Mesendoderm (in vitro differentiated cells): ENCODE measurements around the gene RNU6-8. TPM values are rescaled to one million over a fixed set of nuclear protein-coding genes. Genes with fewer than 3 reads are reported as not detected.

ENCODE experiments used
- DNase-seq: peaks from one replicate; pipeline ENCODE4 v3.0.0; 2013
- H2AK5ac ChIP-seq: 2 replicates; pipeline ENCODE4 v1.6.1; 2013; ENCODE audit warnings: low read length, inconsistent platforms
- H2BK120ac ChIP-seq: 2 replicates; pipeline ENCODE4 v1.6.1; 2013; ENCODE audit warnings: low read depth, mild to moderate bottlenecking, low read length, moderate library complexity, mixed read lengths
- H2BK15ac ChIP-seq: replicated peaks from 2 replicates; pipeline ENCODE4 v1.6.1; 2013; ENCODE audit warnings: low read depth, mild to moderate bottlenecking, moderate library complexity
- H2BK5ac ChIP-seq: 2 replicates; pipeline ENCODE4 v1.6.1; 2013; ENCODE audit warnings: low read length, inconsistent platforms
- H3K18ac ChIP-seq: 2 replicates; pipeline ENCODE4 v1.6.1; 2013; ENCODE audit warnings: mild to moderate bottlenecking, low read length, mixed read lengths
- H3K23ac ChIP-seq: one replicate; pipeline ENCODE4 v1.6.1; 2013; ENCODE audit warnings: low read length
- H3K27ac ChIP-seq: 2 replicates; pipeline ENCODE4 v1.5.1; 2013; ENCODE audit warnings: low read depth, mild to moderate bottlenecking, inconsistent platforms, low read length, moderate library complexity
- H3K27me3 ChIP-seq: 2 replicates; pipeline ENCODE4 v1.6.1; 2013; ENCODE audit warnings: low read length, control low read depth, mild to moderate bottlenecking, inconsistent platforms; ENCODE audit not compliant: insufficient read depth, poor library complexity
- H3K36me3 ChIP-seq: 2 replicates; pipeline ENCODE4 v1.6.1; 2013; ENCODE audit warnings: low read length, inconsistent platforms; ENCODE audit not compliant: control insufficient read depth, insufficient read depth
- H3K4ac ChIP-seq: one replicate; pipeline ENCODE4 v1.6.1; 2013; ENCODE audit warnings: low read depth, mild to moderate bottlenecking, low read length, moderate library complexity
- H3K4me1 ChIP-seq: 2 replicates; pipeline ENCODE4 v1.6.1; 2013; ENCODE audit warnings: low read depth, low read length, inconsistent platforms; ENCODE audit not compliant: control insufficient read depth
- H3K4me2 ChIP-seq: 2 replicates; pipeline ENCODE4 v1.6.1; 2013; ENCODE audit warnings: low read length
- H3K4me3 ChIP-seq: 2 replicates; pipeline ENCODE4 v1.5.1; 2013; ENCODE audit warnings: mild to moderate bottlenecking, low read length
- H3K56ac ChIP-seq: one replicate; pipeline ENCODE4 v1.6.1; 2013; ENCODE audit warnings: low read length
- H3K79me1 ChIP-seq: 2 replicates; pipeline ENCODE4 v1.6.1; 2013; ENCODE audit warnings: low read length, inconsistent platforms
- H3K79me2 ChIP-seq: 2 replicates; pipeline ENCODE4 v1.6.1; 2013; ENCODE audit warnings: mild to moderate bottlenecking, low read length; ENCODE audit not compliant: control insufficient read depth, insufficient read depth
- H3K9ac ChIP-seq: 2 replicates; pipeline ENCODE4 v1.6.1; 2013; ENCODE audit warnings: low read length, inconsistent platforms
- H4K5ac ChIP-seq: one replicate; pipeline ENCODE4 v1.6.1; 2013; ENCODE audit warnings: low read length
- H4K8ac ChIP-seq: one replicate; pipeline ENCODE4 v1.6.1; 2013; ENCODE audit warnings: low read depth, mild to moderate bottlenecking, control low read depth, low read length, moderate library complexity
- WGBS: extraction: QIAGEN DNeasy Blood & Tissue Kit; methylation state at CpG from one replicate; pipeline ENCODE4 v1.1.7; 2013; ENCODE audit warnings: low lambda C conversion rate, missing lambda C conversion rate; ENCODE audit not compliant: insufficient coverage; ENCODE audit errors: extremely low coverage; 5-methylcytosine and 5-hydroxymethylcytosine counted together
- polyA plus RNA-seq, 2 experiments: library from polyadenylated mRNA; stranded (reverse); fragments of 200-250 nt; gene quantifications; one replicate each; pipeline ENCODE4 v1.2.3, GENCODE V29; 2013

Gene RNU6-8
- polyA plus RNA-seq (2013, experiment 1 of 2) = not detected
- not detected for polyA plus RNA-seq (2013, experiment 2 of 2)

- DNase-seq = peak; percentile 93
- Histone ChIP-seq H2AK5ac (no peak within 1 kb of the TSS), H3K36me3 (no peaks in the 10 kb centered on the region), H3K4me3 (peak within 1 kb of the TSS; percentile 78), H3K27ac (no peak within 1 kb of the TSS), H3K18ac (peak within 1 kb of the TSS; percentile 87), H2BK15ac (no peak within 1 kb of the TSS), H3K79me1 (no peaks in the 10 kb centered on the region), H3K27me3 (no peaks in the 10 kb centered on the region), H4K8ac (no peak within 1 kb of the TSS), H3K9ac (peak within 1 kb of the TSS; percentile 61), H3K79me2 (no peaks in the 10 kb centered on the region), H3K4me1 (no peaks in the 10 kb centered on the region), H2BK120ac (no peak within 1 kb of the TSS), H2BK5ac (peak within 1 kb of the TSS; percentile 39), H3K4ac (no peak within 1 kb of the TSS), H4K5ac (no peak within 1 kb of the TSS), H3K56ac (peak within 1 kb of the TSS; percentile 76), H3K23ac (no peak within 1 kb of the TSS), H3K4me2 (peak within 1 kb of the TSS; percentile 84)
- WGBS = no CpG with 5 or more reads among the region's 57 CpGs
These were observed at the start of gene RNU6-8 for GRCh38 chr14:32202998-32203882. Gene RNU6-8, minus strand, starts transcription at chr14:32203269.

GRCh38 chr14:32252030-32252670 is 49.1 kb upstream of the RNU6-8 start:
- Histone ChIP-seq H4K5ac (peak overlapping the region; percentile 59), H3K27ac (no peak overlapping the region), H3K79me2 (no peaks in the 10 kb centered on the region), H3K36me3 (no peaks in the 10 kb centered on the region), H3K4me2 (no peak overlapping the region), H2AK5ac (no peak overlapping the region), H2BK120ac (no peak overlapping the region), H3K23ac (no peak overlapping the region), H3K79me1 (no peaks in the 10 kb centered on the region), H2BK15ac (peak overlapping the region; percentile 79), H2BK5ac (peak overlapping the region; percentile 21), H3K4ac (no peak overlapping the region), H4K8ac (peak overlapping the region; percentile 82), H3K4me1 (no peaks in the 10 kb centered on the region), H3K18ac (peak overlapping the region; percentile 88), H3K56ac (peak overlapping the region; percentile 47), H3K9ac (no peak overlapping the region), H3K27me3 (no peaks in the 10 kb centered on the region), H3K4me3 (no peak overlapping the region)
- no CpG with 5 or more reads among the region's 3 CpGs for WGBS
- DNase-seq = peak; percentile 86

- no peak overlapping the region for H3K4ac ChIP-seq
- H3K36me3 ChIP-seq = no peaks in the 10 kb centered on the region
- H3K79me2 ChIP-seq = no peaks in the 10 kb centered on the region
- H3K4me2 ChIP-seq = no peak overlapping the region
- H4K8ac ChIP-seq = no peak overlapping the region
- H3K9ac ChIP-seq = no peak overlapping the region
- no peaks in the 10 kb centered on the region for H3K4me1 ChIP-seq
- H3K23ac ChIP-seq = no peak overlapping the region
- peak overlapping the region; percentile 59 for H4K5ac ChIP-seq
- peak overlapping the region; percentile 88 for H3K18ac ChIP-seq
- H2BK15ac ChIP-seq = no peak overlapping the region
- DNase-seq = no peak
- no peak overlapping the region for H3K4me3 ChIP-seq
- H3K27ac ChIP-seq = no peak overlapping the region
- no peak overlapping the region for H2BK5ac ChIP-seq
- H3K27me3 ChIP-seq = no peaks in the 10 kb centered on the region
- WGBS = no CpG with 5 or more reads among the region's 4 CpGs
- H2AK5ac ChIP-seq = no peak overlapping the region
- H3K79me1 ChIP-seq = no peaks in the 10 kb centered on the region
- peak overlapping the region; percentile 47 for H3K56ac ChIP-seq
- no peak overlapping the region for H2BK120ac ChIP-seq
These were observed 48.5 kb upstream of the RNU6-8 start for GRCh38 chr14:32251530-32251929.

GRCh38 chr14:32250681-32251080 is 47.6 kb upstream of the RNU6-8 start:
- H2BK120ac ChIP-seq = no peak overlapping the region
- no peaks in the 10 kb centered on the region for H3K79me2 ChIP-seq
- H2BK5ac ChIP-seq = no peak overlapping the region
- no peak overlapping the region for H4K8ac ChIP-seq
- no peak overlapping the region for H3K9ac ChIP-seq
- no peak for DNase-seq
- H2AK5ac ChIP-seq = no peak overlapping the region
- no peak overlapping the region for H3K4me3 ChIP-seq
- no peak overlapping the region for H3K4me2 ChIP-seq
- H3K56ac ChIP-seq = no peak overlapping the region
- WGBS = no CpG with 5 or more reads among the region's 3 CpGs
- no peak overlapping the region for H2BK15ac ChIP-seq
- H3K18ac ChIP-seq = no peak overlapping the region
- H3K4me1 ChIP-seq = no peaks in the 10 kb centered on the region
- H3K79me1 ChIP-seq = no peaks in the 10 kb centered on the region
- peak overlapping the region; percentile 7 for H3K4ac ChIP-seq
- no peaks in the 10 kb centered on the region for H3K27me3 ChIP-seq
- no peak overlapping the region for H3K27ac ChIP-seq
- H3K36me3 ChIP-seq = no peaks in the 10 kb centered on the region
- H4K5ac ChIP-seq = no peak overlapping the region
- H3K23ac ChIP-seq = no peak overlapping the region

GRCh38 chr14:32249780-32250179 is 46.7 kb upstream of the RNU6-8 start:
- no peak overlapping the region for H3K4me3 ChIP-seq
- H2AK5ac ChIP-seq = no peak overlapping the region
- H3K18ac ChIP-seq = no peak overlapping the region
- H3K4me2 ChIP-seq = no peak overlapping the region
- no peak overlapping the region for H2BK120ac ChIP-seq
- H3K36me3 ChIP-seq = no peaks in the 10 kb centered on the region
- H4K5ac ChIP-seq = no peak overlapping the region
- H2BK5ac ChIP-seq = no peak overlapping the region
- no peak for DNase-seq
- no peak overlapping the region for H3K56ac ChIP-seq
- no peak overlapping the region for H3K27ac ChIP-seq
- H3K9ac ChIP-seq = no peak overlapping the region
- no peak overlapping the region for H2BK15ac ChIP-seq
- H3K23ac ChIP-seq = no peak overlapping the region
- no peak overlapping the region for H3K4ac ChIP-seq
- no peak overlapping the region for H4K8ac ChIP-seq
- H3K27me3 ChIP-seq = no peaks in the 10 kb centered on the region
- WGBS = no CpG with 5 or more reads among the region's 4 CpGs
- H3K79me1 ChIP-seq = no peaks in the 10 kb centered on the region
- H3K4me1 ChIP-seq = no peaks in the 10 kb centered on the region
- H3K79me2 ChIP-seq = no peaks in the 10 kb centered on the region
